GM18508 (cell line): ENCODE measurements around the gene PPP1R3G.

ENCODE experiments used
- ATAC-seq: cut with Tn5 transposase; IDR thresholded peaks from one replicate; pipeline ENCODE4 v1.9.1; 2021; ENCODE audit warnings: moderate number of reproducible peaks; ENCODE audit not compliant: insufficient read depth, unreplicated experiment

Gene PPP1R3G

GRCh38 chr6:5068153-5068751 lies 16.9 kb upstream of the PPP1R3G start:
- no peak for ATAC-seq

GRCh38 chr6:5071216-5071615 lies 13.9 kb upstream of the PPP1R3G start:
- ATAC-seq: no peak

GRCh38 chr6:5072440-5072839 lies 12.7 kb upstream of the PPP1R3G start:
- ATAC-seq: no peak

GRCh38 chr6:5073992-5074391 lies 11.1 kb upstream of the PPP1R3G start:
- ATAC-seq: no peak

GRCh38 chr6:5076931-5077330 lies 8.2 kb upstream of the PPP1R3G start:
- no peak for ATAC-seq

GRCh38 chr6:5078121-5078669 lies 6.9 kb upstream of the PPP1R3G start:
- ATAC-seq: no peak

- ATAC-seq: no peak
Measured at GRCh38 chr6:5079692-5080091, 5.4 kb upstream of the PPP1R3G start.

- no peak for ATAC-seq
Measured at GRCh38 chr6:5080574-5080973, 4.6 kb upstream of the PPP1R3G start.

- ATAC-seq: no peak
Measured at GRCh38 chr6:5081182-5081581, 4.0 kb upstream of the PPP1R3G start.

- no peak for ATAC-seq
Measured at GRCh38 chr6:5081955-5082354, 3.2 kb upstream of the PPP1R3G start.

- no peak for ATAC-seq
Measured at GRCh38 chr6:5082487-5083306, 2.4 kb upstream of the PPP1R3G start.

- no peak for ATAC-seq
Measured at GRCh38 chr6:5083307-5083583, 1.9 kb upstream of the PPP1R3G start.

GRCh38 chr6:5083813-5084359 lies 1.3 kb upstream of the PPP1R3G start:
- no peak for ATAC-seq

GRCh38 chr6:5084360-5084780 lies 771 bp upstream of the PPP1R3G start:
- ATAC-seq: no peak

- no peak for ATAC-seq
Measured at GRCh38 chr6:5085648-5086293, 630 bp downstream of the PPP1R3G start.

- ATAC-seq: no peak
Measured at GRCh38 chr6:5086294-5086890, 1.3 kb downstream of the PPP1R3G start.

GRCh38 chr6:5087389-5087788 lies 2.2 kb downstream of the PPP1R3G start:
- ATAC-seq: no peak

GRCh38 chr6:5088780-5089179 lies 3.6 kb downstream of the PPP1R3G start:
- no peak for ATAC-seq

- ATAC-seq: no peak
Measured at GRCh38 chr6:5089481-5090438, 4.6 kb downstream of the PPP1R3G start.

GRCh38 chr6:5090603-5091002 lies 5.5 kb downstream of the PPP1R3G start:
- ATAC-seq: no peak
